GM10266 (cell line): ENCODE measurements around the gene SELENBP1.
A peak's percentile ranks its signal among the peaks of the same experiment; 100 is the strongest.
"Not testable (repeated sequence)": the region's sequence is repeated elsewhere in the genome, so short reads cannot be mapped to it uniquely, and the experiment has no call there.

Experiments
- DNase-seq: peaks from one replicate; pipeline ENCODE4 v3.0.0; 2012; ENCODE audit errors: extremely low spot score
- TF ChIP-seq, protein P1 (sequence below): IDR thresholded peaks from 2 replicates; pipeline ENCODE4 v1.5.1; 2012; ENCODE audit warnings: mild to moderate bottlenecking, low read depth; ENCODE audit not compliant: control insufficient read depth, insufficient read depth; ENCODE audit errors: missing control alignments

Gene SELENBP1

DNA sequence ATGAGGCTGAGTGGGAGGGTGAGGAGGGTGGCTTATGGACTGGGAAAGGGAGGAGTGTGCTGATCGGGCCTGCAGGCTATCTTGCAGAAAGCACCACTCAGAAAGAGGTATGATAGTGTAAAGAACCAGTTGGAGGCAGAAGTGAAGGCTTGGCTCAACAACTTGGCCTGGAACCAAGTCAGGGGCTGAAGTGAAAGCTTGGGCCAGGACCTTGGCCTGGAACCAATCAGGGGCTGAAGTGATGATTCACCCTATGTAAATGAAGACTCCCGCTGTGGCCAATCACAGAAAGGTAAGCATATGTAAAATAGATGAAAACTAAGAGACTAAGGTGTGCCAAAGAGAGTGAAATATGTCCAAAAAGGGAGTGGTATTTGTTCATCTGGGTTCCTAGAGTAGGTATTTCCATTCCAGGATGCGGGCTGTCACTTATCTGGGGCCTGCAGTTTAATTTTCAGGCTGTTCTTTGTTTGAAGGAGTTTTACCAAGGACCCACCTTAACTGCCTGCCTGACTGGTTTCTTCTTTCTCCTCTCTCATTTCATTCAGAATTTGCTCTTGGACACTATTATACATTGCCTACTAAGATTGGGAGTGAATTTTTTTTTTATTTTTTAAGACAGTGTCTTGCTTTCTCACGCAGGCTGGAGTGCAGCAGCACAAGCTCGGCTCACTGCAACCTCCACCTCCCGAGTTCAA lies 20.3 kb downstream of the SELENBP1 start:
- TF ChIP-seq, protein P1, sequence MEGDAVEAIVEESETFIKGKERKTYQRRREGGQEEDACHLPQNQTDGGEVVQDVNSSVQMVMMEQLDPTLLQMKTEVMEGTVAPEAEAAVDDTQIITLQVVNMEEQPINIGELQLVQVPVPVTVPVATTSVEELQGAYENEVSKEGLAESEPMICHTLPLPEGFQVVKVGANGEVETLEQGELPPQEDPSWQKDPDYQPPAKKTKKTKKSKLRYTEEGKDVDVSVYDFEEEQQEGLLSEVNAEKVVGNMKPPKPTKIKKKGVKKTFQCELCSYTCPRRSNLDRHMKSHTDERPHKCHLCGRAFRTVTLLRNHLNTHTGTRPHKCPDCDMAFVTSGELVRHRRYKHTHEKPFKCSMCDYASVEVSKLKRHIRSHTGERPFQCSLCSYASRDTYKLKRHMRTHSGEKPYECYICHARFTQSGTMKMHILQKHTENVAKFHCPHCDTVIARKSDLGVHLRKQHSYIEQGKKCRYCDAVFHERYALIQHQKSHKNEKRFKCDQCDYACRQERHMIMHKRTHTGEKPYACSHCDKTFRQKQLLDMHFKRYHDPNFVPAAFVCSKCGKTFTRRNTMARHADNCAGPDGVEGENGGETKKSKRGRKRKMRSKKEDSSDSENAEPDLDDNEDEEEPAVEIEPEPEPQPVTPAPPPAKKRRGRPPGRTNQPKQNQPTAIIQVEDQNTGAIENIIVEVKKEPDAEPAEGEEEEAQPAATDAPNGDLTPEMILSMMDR: no peak
- DNase-seq: no peak

DNA sequence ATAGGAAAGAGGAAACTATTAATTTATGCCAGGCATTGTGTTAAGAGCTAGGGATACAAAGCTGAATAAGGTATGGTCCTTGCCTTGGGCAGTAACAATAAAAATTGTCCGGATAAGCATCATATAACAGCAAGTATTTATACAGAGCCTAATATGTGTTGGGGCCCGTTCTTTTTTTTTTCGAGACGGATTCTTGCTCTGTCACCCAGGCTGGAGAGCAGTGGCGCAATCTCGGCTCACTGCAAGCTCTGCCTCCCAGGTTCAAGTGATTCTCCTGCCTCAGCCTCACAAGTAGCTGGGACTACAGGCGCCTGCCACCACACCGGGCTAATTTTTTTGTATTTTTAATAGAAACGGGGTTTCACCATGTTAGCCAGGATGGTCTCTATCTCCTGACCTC lies 22.2 kb downstream of the SELENBP1 start:
- DNase-seq: not testable (repeated sequence)

DNA sequence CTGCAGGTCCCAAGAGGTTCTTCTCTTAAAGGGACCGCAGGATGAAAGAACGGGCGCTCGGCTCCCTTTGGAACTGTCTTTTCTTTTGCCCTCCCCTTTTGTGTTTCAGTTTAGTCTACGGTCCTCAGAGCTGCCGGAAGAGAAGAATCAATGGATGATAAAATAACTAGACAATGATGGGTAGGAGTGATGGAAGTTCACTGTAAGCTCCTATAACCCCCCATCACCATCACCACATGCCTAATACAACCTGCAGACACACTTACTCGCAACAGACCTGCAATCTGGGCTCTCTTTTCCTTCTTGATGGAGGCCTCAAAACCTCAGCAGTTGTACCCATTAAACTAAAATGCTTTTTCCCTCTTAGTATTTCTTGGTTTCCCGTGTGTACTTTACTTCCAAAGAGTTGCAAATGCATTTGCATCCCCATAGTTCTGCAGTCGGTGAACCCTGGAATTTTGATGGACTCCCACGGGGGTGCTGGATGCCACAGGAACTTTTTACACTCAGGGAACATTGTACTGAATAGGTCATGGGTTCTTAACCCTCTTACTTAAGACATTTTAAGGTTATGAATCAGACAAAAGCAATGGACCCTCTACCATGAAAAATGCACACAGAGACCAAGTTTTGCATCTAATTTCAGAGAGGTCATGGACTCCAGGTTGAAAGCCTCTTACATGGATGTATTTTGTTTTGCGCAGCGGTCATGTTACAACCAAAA lies 24.8 kb downstream of the SELENBP1 start:
- TF ChIP-seq, protein P1: no peak
- DNase-seq: no peak

DNA sequence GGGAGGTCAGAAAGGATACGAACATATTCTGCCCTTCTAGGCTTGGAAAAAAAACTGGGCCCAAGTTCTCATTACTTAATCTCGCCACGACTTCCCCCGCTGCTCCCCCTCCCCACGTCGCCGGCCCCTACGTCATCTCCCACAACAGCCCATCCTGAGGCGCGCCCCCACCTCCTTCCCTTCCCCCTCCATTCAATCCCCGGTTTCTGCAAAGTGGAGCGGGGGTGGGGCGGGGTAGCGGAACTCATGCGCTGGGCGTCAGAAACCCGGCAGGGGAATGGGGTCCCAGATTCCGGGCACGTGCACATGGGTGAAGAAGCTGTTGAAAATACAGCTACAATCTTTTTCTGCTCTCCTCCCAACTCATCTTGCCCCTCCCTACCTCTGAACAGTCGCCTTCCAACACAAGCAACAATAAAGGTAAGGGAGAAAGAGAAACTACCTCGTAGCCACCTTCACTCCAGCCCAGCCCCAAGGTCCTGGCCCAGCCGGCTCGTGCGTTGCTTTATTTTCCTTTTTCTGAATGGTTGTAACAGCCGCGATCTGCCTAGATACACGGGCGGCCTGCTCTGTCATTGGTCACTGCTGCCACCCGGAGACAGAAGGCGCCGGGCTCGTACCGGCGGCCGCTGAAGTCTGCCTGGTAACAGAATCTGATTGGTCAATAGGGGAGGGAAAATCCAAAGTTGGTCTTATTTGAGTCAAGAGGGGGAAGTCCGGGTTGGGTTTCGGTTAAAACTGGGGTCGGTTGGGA lies 25.6 kb downstream of the SELENBP1 start, which contains the start of gene RFX5:
Gene RFX5 (minus strand): TSS at position 484 of the 754 bp plus-strand sequence. CDS start 932 bp downstream, outside the sequence.
- TF ChIP-seq, protein P1: no peak

DNA sequence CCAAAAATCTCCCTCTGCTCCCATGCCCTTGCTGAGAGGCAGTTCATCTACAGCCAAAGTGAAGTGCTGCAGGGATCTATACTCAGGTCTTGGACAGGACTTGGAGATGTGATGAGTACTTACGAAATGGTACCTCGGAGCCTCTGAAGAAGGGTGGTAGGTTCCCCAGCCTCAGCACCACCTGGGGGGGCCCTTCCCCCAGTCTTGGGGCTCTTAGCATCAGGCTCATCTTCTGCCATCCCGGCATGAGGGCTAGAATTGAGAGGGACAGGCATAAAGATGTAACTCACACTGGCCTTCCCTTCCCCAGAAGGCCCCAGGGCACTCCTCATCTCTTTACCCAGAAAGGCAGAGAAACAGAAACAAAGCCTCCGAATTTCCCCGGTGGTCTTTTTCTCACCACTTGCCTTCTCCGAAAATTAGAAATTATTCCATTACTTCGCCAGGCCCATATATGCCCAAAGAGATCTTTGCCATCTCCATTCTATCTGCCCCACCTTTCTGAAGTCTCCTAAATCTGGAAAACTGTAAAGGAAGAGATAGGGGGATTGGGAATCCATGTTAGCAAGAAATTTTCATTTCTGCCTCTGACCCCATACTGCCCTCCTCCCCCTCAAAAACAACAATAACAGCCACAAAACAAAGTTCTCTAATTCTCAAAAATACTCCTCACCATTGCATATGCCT lies 26.3 kb downstream of the SELENBP1 start:
- DNase-seq: no peak
- TF ChIP-seq, protein P1: peak; percentile 29

More for the DNA sequence above, 25.6 kb downstream of the SELENBP1 start, which contains the start of gene RFX5:
- peak; percentile 90 for DNase-seq

DNA sequence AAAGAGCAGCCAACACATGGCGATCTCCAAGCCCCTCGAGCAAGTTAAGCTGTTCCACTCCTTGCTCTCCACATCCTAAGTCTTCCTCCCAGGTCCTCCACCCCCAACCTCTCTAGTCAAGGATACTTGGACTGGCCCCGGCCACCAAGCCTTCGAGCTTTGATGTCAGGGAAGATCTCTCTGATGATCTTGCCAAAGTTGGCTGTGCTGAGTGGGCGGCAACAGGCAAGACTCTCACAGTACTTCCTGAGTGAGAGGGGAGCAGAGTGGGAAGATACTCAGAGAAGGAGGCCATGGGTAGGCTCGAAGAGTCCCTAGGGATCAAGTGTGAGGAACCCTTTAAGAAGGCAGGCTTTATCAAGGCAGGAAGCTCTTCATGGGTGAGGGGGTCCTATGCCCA lies 28.2 kb downstream of the SELENBP1 start:
- TF ChIP-seq, protein P1: no peak
- DNase-seq: no peak

DNA sequence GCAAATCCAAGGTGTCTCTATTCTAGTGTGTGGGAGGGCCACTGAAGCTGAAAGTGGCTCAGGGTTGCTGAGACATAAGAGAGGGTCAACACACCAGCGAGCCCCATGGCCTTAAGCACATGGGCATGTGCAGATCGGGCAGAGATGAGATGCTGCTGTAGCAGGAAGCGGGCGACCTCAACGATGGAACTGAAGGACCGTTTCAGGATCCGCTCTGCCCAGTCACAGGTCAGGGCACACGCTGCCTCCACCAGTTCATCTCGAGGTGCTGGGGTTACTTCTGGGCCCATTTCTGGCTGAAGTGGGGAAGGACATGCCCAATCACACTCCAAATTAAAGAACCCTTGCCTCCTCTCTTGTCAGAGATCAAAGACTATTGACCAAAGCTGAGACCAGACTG lies 28.9 kb downstream of the SELENBP1 start:
- TF ChIP-seq, protein P1: no peak
- DNase-seq: no peak
